ENCODE results near the gene NR2E1. TPM values are rescaled to one million over a fixed set of nuclear protein-coding genes. Genes with fewer than 3 reads are reported as not detected.

Gene NR2E1
- total RNA-seq, 2 donors from 2014 or later, result not detected

GRCh38 chr6:108193131-108193530 lies 27.3 kb downstream of the NR2E1 start:
- TF ChIP-seq CTCF (conservative IDR thresholded peaks at IDR 0.05), result no peak
- Mint-ChIP-seq H3K9me3 (no peaks in the 10 kb centered on the region), H3K4me3 (no peak overlapping the region), H3K27ac (no peak overlapping the region), H3K27me3 (ENCODE audit: insufficient read depth) (peaks cover 44% of the 10 kb centered on the region), H3K4me1 (no peaks in the 10 kb centered on the region), H3K36me3 (ENCODE audit: low read depth) (no peaks in the 10 kb centered on the region)
- H3K9ac ChIP-seq (ENCODE audit: extremely low read depth, low read length, poor library complexity, severe bottlenecking), result no peak overlapping the region
- peaks cover 31% of the 10 kb centered on the region for H3K27me3 ChIP-seq (ENCODE audit: control insufficient read depth, insufficient read depth, low read length, poor library complexity, severe bottlenecking)
- no peak overlapping the region for H3K4me3 ChIP-seq (ENCODE audit: low read length)
- WGBS, 2 experiments (ENCODE audit: insufficient coverage in 1 of 2, insufficient read length in 1 of 2), result 83 to 100% methylated on average over 1 of the region's 1 CpG
- DNase-seq, result no peak
- H3K27ac ChIP-seq (ENCODE audit: low read depth, low read length), result no peak overlapping the region
- no peaks in the 10 kb centered on the region for H3K4me1 ChIP-seq (ENCODE audit: control insufficient read depth, insufficient read depth, low read length)
- no peaks in the 10 kb centered on the region for H3K9me3 ChIP-seq (ENCODE audit: control insufficient read depth, low read length)
- H3K36me3 ChIP-seq (ENCODE audit: control insufficient read depth, insufficient read depth, low read length), result no peaks in the 10 kb centered on the region

- no peak overlapping the region for H3K4me3 ChIP-seq (ENCODE audit: low read length)
- no peaks in the 10 kb centered on the region for H3K9me3 Mint-ChIP-seq
- no peak overlapping the region for H3K9ac ChIP-seq (ENCODE audit: extremely low read depth, low read length, poor library complexity, severe bottlenecking)
- no peak for DNase-seq
- H3K36me3 ChIP-seq (ENCODE audit: control insufficient read depth, insufficient read depth, low read length), result no peaks in the 10 kb centered on the region
- no peaks in the 10 kb centered on the region for H3K9me3 ChIP-seq (ENCODE audit: control insufficient read depth, low read length)
- peaks cover 39% of the 10 kb centered on the region for H3K27me3 Mint-ChIP-seq (ENCODE audit: insufficient read depth)
- TF ChIP-seq CTCF (conservative IDR thresholded peaks at IDR 0.05), result no peak
- H3K36me3 Mint-ChIP-seq (ENCODE audit: low read depth), result no peaks in the 10 kb centered on the region
- peaks cover 24% of the 10 kb centered on the region for H3K27me3 ChIP-seq (ENCODE audit: control insufficient read depth, insufficient read depth, low read length, poor library complexity, severe bottlenecking)
- H3K4me3 Mint-ChIP-seq, result no peak overlapping the region
- 97 to 100% methylated on average over 1 of the region's 1 CpG for WGBS, 2 experiments (ENCODE audit: insufficient coverage in 1 of 2, insufficient read length in 1 of 2)
- H3K27ac Mint-ChIP-seq, result no peak overlapping the region
- no peaks in the 10 kb centered on the region for H3K4me1 Mint-ChIP-seq
- H3K4me1 ChIP-seq (ENCODE audit: control insufficient read depth, insufficient read depth, low read length), result no peaks in the 10 kb centered on the region
- no peak overlapping the region for H3K27ac ChIP-seq (ENCODE audit: low read depth, low read length)
Observed at GRCh38 chr6:108193835-108194234, 28.0 kb downstream of the NR2E1 start.

GRCh38 chr6:108194503-108194902 lies 28.7 kb downstream of the NR2E1 start:
- 93 to 98% methylated on average over 8 of the region's 8 CpGs for WGBS, 2 experiments (ENCODE audit: insufficient coverage in 1 of 2, insufficient read length in 1 of 2)
- peaks cover 17% of the 10 kb centered on the region for H3K27me3 ChIP-seq (ENCODE audit: control insufficient read depth, insufficient read depth, low read length, poor library complexity, severe bottlenecking)
- Mint-ChIP-seq H3K9me3 (no peaks in the 10 kb centered on the region), H3K4me1 (no peaks in the 10 kb centered on the region), H3K36me3 (ENCODE audit: low read depth) (no peaks in the 10 kb centered on the region), H3K27me3 (ENCODE audit: insufficient read depth) (peaks cover 32% of the 10 kb centered on the region), H3K4me3 (no peak overlapping the region), H3K27ac (no peak overlapping the region)
- DNase-seq, result no peak
- no peaks in the 10 kb centered on the region for H3K36me3 ChIP-seq (ENCODE audit: control insufficient read depth, insufficient read depth, low read length)
- no peak overlapping the region for H3K4me3 ChIP-seq (ENCODE audit: low read length)
- H3K27ac ChIP-seq (ENCODE audit: low read depth, low read length), result no peak overlapping the region
- no peak for TF ChIP-seq CTCF (conservative IDR thresholded peaks at IDR 0.05)
- no peaks in the 10 kb centered on the region for H3K9me3 ChIP-seq (ENCODE audit: control insufficient read depth, low read length)
- no peaks in the 10 kb centered on the region for H3K4me1 ChIP-seq (ENCODE audit: control insufficient read depth, insufficient read depth, low read length)
- H3K9ac ChIP-seq (ENCODE audit: extremely low read depth, low read length, poor library complexity, severe bottlenecking), result no peak overlapping the region
